ENCODE results near the gene XPR1.

DNA sequence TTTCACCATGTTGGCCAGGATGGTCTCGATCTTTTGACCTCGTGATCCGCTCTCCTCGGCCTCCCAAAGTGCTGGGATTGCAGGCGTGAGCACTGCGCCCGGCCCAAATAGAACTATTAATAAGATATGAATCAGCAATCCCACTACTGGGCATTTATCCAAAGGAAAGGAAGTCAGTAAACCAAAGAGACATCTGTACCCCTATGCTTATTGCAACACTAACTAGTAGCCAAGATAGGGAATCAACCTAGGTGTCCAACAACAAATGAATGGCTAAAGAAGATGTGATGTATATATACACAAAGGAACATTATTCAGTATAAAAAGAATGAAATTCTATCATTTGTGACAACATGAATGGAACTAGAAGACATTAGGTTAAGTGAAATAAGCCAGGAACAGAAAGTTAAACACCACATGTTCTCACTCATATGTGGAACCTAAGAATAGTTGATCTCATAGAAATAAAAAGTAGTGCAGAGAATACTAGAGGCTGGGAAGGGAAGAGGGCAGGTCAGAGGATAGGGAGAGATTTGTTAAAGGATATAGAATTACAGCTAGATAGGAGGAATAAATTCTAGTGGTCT is 48.8 kb downstream of the XPR1 start:
- no peak for TF ChIP-seq POLR2A (IDR thresholded peaks at IDR 0.05)
- TF ChIP-seq, protein P1, sequence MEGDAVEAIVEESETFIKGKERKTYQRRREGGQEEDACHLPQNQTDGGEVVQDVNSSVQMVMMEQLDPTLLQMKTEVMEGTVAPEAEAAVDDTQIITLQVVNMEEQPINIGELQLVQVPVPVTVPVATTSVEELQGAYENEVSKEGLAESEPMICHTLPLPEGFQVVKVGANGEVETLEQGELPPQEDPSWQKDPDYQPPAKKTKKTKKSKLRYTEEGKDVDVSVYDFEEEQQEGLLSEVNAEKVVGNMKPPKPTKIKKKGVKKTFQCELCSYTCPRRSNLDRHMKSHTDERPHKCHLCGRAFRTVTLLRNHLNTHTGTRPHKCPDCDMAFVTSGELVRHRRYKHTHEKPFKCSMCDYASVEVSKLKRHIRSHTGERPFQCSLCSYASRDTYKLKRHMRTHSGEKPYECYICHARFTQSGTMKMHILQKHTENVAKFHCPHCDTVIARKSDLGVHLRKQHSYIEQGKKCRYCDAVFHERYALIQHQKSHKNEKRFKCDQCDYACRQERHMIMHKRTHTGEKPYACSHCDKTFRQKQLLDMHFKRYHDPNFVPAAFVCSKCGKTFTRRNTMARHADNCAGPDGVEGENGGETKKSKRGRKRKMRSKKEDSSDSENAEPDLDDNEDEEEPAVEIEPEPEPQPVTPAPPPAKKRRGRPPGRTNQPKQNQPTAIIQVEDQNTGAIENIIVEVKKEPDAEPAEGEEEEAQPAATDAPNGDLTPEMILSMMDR (IDR thresholded peaks at IDR 0.05) = no peak

Data from uterus (tissue), 2 donors.